Superior temporal gyrus (tissue), 1 donor: ENCODE measurements around the gene LRRC37A.
"Not testable (repeated sequence)": the region's sequence is repeated elsewhere in the genome, so short reads cannot be mapped to it uniquely, and the experiment has no call there.

Experiments
- DNase-seq: peaks from one replicate; pipeline ENCODE4 v3.0.0-alpha.2; 2016; ENCODE audit errors: extremely low spot score

LRRC37A gene

GRCh38 chr17:46287587-46287986 is 7.3 kb upstream of the LRRC37A start:
- not testable (repeated sequence) for DNase-seq

- DNase-seq: not testable (repeated sequence)
These were observed 3.9 kb upstream of the LRRC37A start for GRCh38 chr17:46290906-46291546.

- DNase-seq: not testable (repeated sequence)
These were observed 3.3 kb upstream of the LRRC37A start for GRCh38 chr17:46291618-46292017.

GRCh38 chr17:46341220-46341619 is 46.3 kb downstream of the LRRC37A start:
- DNase-seq: not testable (repeated sequence)

- not testable (repeated sequence) for DNase-seq
These were observed 47.2 kb downstream of the LRRC37A start for GRCh38 chr17:46342131-46342530.

- DNase-seq: not testable (repeated sequence)
These were observed 53.4 kb downstream of the LRRC37A start for GRCh38 chr17:46348345-46348744.

- not testable (repeated sequence) for DNase-seq
These were observed 54.1 kb downstream of the LRRC37A start for GRCh38 chr17:46349060-46349459.

GRCh38 chr17:46353856-46354255 is 58.9 kb downstream of the LRRC37A start:
- not testable (repeated sequence) for DNase-seq

GRCh38 chr17:46361145-46361735 is 66.3 kb downstream of the LRRC37A start:
- DNase-seq: not testable (repeated sequence)

- not testable (repeated sequence) for DNase-seq
These were observed 66.8 kb downstream of the LRRC37A start, which contains the start of gene ARL17B for GRCh38 chr17:46361755-46362154. ARL17B (minus strand) TSS chr17:46361766; CDS start chr17:46358397, 3,369 bp downstream.

GRCh38 chr17:46367520-46367919 is 72.6 kb downstream of the LRRC37A start:
- not testable (repeated sequence) for DNase-seq

- DNase-seq: not testable (repeated sequence)
These were observed 77.6 kb downstream of the LRRC37A start for GRCh38 chr17:46372236-46373229.

GRCh38 chr17:46373418-46373817 is 78.5 kb downstream of the LRRC37A start:
- not testable (repeated sequence) for DNase-seq

GRCh38 chr17:46383118-46383517 is 88.2 kb downstream of the LRRC37A start:
- not testable (repeated sequence) for DNase-seq

- not testable (repeated sequence) for DNase-seq
These were observed 90.6 kb downstream of the LRRC37A start for GRCh38 chr17:46385491-46385890.
